ENCODE measurements around the gene LSM10. TPM values are rescaled to one million over a fixed set of nuclear protein-coding genes. Genes with fewer than 3 reads are reported as not detected.

Gene LSM10
- total RNA-seq, 2 donors from 2014 or later, result 37.5 to 45.6 TPM

DNA sequence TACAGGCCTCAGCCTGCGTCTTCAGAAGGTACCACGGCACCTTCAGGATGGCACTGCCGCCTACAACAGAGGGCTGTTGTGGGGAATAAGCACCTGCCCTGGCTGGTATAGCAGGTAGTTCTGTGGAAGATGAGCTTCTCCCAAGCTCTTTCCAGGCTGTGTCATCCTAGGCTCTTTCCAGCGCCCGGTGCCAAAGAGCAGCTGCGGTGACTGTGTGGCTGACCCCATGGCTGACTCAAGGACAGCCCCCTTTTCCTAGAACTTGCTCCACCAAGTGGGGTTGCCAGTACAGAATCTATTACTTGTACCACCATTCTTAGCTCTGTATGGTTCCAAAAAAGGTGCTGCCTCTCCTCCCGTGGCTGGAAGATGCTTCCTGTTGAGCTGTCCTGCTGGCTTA is 52.4 kb downstream of the LSM10 start:
- Histone ChIP-seq H3K4me3 (ENCODE audit: low read length) (no peak overlapping the region), H3K9ac (ENCODE audit: extremely low read depth, low read length, poor library complexity, severe bottlenecking) (no peak overlapping the region), H3K4me1 (ENCODE audit: control insufficient read depth, insufficient read depth, low read length) (no peaks in the 10 kb centered on the region), H3K27me3 (ENCODE audit: control insufficient read depth, insufficient read depth, low read length, poor library complexity, severe bottlenecking) (no peaks in the 10 kb centered on the region), H3K36me3 (ENCODE audit: control insufficient read depth, insufficient read depth, low read length) (peaks cover 46% of the 10 kb centered on the region), H3K27ac (ENCODE audit: low read depth, low read length) (no peak overlapping the region), H3K9me3 (ENCODE audit: control insufficient read depth, low read length) (no peaks in the 10 kb centered on the region)
- no peak for TF ChIP-seq CTCF (conservative IDR thresholded peaks at IDR 0.05)
- Mint-ChIP-seq H3K36me3 (ENCODE audit: low read depth) (peaks cover 49% of the 10 kb centered on the region), H3K27ac (no peak overlapping the region), H3K4me1 (no peaks in the 10 kb centered on the region), H3K9me3 (no peaks in the 10 kb centered on the region), H3K27me3 (ENCODE audit: insufficient read depth) (no peaks in the 10 kb centered on the region), H3K4me3 (no peak overlapping the region)
- DNase-seq, result no peak
- 91 to 99% methylated on average over 6 to 7 of the region's 7 CpGs for WGBS, 2 experiments (ENCODE audit: insufficient coverage in 1 of 2, insufficient read length in 1 of 2)

- Mint-ChIP-seq H3K9me3 (no peaks in the 10 kb centered on the region), H3K36me3 (ENCODE audit: low read depth) (peaks cover 48% of the 10 kb centered on the region), H3K4me3 (no peak overlapping the region), H3K27me3 (ENCODE audit: insufficient read depth) (no peaks in the 10 kb centered on the region), H3K4me1 (no peaks in the 10 kb centered on the region), H3K27ac (no peak overlapping the region)
- H3K4me1 ChIP-seq (ENCODE audit: control insufficient read depth, insufficient read depth, low read length), result no peaks in the 10 kb centered on the region
- no peak overlapping the region for H3K9ac ChIP-seq (ENCODE audit: extremely low read depth, low read length, poor library complexity, severe bottlenecking)
- H3K27me3 ChIP-seq (ENCODE audit: control insufficient read depth, insufficient read depth, low read length, poor library complexity, severe bottlenecking), result no peaks in the 10 kb centered on the region
- H3K27ac ChIP-seq (ENCODE audit: low read depth, low read length), result no peak overlapping the region
- no peak for DNase-seq
- TF ChIP-seq CTCF (conservative IDR thresholded peaks at IDR 0.05), result no peak
- no peaks in the 10 kb centered on the region for H3K9me3 ChIP-seq (ENCODE audit: control insufficient read depth, low read length)
- WGBS, 2 experiments (ENCODE audit: insufficient coverage in 1 of 2, insufficient read length in 1 of 2), result 81 to 85% methylated on average over 7 to 8 of the region's 8 CpGs
- no peak overlapping the region for H3K4me3 ChIP-seq (ENCODE audit: low read length)
- peaks cover 41% of the 10 kb centered on the region for H3K36me3 ChIP-seq (ENCODE audit: control insufficient read depth, insufficient read depth, low read length)
Measured at GRCh38 chr1:36344395-36344680, 53.4 kb downstream of the LSM10 start.

DNA sequence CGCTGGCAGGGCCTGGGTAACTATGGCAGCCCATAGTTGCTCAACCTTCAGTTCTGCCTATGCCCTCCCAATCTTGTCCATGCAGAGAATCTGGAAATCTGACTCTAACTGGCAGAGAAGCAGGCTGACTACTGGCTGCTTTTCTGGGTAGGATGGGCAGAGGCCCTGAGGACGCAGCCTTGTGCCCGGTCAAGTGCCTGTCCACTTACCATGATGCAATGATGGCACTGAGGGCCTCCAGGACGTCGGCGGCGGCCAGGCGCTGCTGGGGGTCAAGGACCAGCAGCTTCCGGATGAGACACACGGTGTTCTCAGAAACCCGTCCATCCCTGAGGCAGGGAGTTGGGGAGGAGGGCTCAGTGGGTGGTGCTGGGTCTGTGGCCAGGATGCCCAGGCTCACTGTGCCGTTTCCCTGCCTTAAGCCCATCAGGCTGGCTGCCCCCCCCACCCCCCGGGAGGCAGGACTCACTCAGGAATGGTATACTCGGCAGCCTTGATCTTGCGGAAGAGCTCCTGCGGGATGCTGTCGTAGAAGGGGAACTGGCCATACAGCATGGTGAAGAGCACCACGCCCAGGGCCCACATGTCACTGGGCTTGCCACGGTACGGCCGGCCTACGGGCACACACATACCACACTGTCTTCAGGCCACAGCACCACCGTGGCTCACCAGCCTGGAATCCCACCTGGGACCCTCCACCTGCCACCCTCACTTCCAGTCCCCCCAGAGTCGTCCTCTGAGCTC is 53.9 kb downstream of the LSM10 start:
- Mint-ChIP-seq H3K4me3 (no peak overlapping the region), H3K27me3 (ENCODE audit: insufficient read depth) (no peaks in the 10 kb centered on the region), H3K36me3 (ENCODE audit: low read depth) (peaks cover 48% of the 10 kb centered on the region), H3K4me1 (no peaks in the 10 kb centered on the region), H3K9me3 (no peaks in the 10 kb centered on the region), H3K27ac (no peak overlapping the region)
- H3K4me1 ChIP-seq (ENCODE audit: control insufficient read depth, insufficient read depth, low read length), result no peaks in the 10 kb centered on the region
- H3K9ac ChIP-seq (ENCODE audit: extremely low read depth, low read length, poor library complexity, severe bottlenecking), result no peak overlapping the region
- H3K27me3 ChIP-seq (ENCODE audit: control insufficient read depth, insufficient read depth, low read length, poor library complexity, severe bottlenecking), result no peaks in the 10 kb centered on the region
- peaks cover 35% of the 10 kb centered on the region for H3K36me3 ChIP-seq (ENCODE audit: control insufficient read depth, insufficient read depth, low read length)
- 95 to 97% methylated on average over 16 to 24 of the region's 24 CpGs for whole genome bisulfite sequencing, 2 experiments (ENCODE audit: insufficient coverage in 1 of 2, insufficient read length in 1 of 2)
- H3K4me3 ChIP-seq (ENCODE audit: low read length), result no peak overlapping the region
- no peak overlapping the region for H3K27ac ChIP-seq (ENCODE audit: low read depth, low read length)
- no peak for DNase-seq
- no peak for TF ChIP-seq CTCF (conservative IDR thresholded peaks at IDR 0.05)
- H3K9me3 ChIP-seq (ENCODE audit: control insufficient read depth, low read length), result no peaks in the 10 kb centered on the region

Other genes starting within 250 kb of the LSM10 start
- gene TRAPPC3, start 248.4 kb downstream of the LSM10 start, total RNA-seq, result 10 to 100 TPM; 61.5 to 79.9 TPM
- gene MAP7D1, start 241.7 kb downstream of the LSM10 start, total RNA-seq, result 100 to 1,000 TPM; 119 to 120 TPM
- 100 to 1,000 TPM; 145 to 165 TPM for gene THRAP3, start 173.5 kb downstream of the LSM10 start, total RNA-seq
- 10 to 100 TPM; 14.7 to 15.5 TPM for gene SH3D21, start 91.5 kb downstream of the LSM10 start, total RNA-seq
- gene EVA1B, start 74.3 kb downstream of the LSM10 start, total RNA-seq, result 10 to 100 TPM; 14.1 to 16.3 TPM
- 10 to 100 TPM; 19.4 to 32.4 TPM for gene STK40, start 12.0 kb downstream of the LSM10 start, total RNA-seq
- gene OSCP1, start 52.5 kb upstream of the LSM10 start, total RNA-seq, result 10 to 100 TPM in 1 of 2 donors, 1 to 10 TPM in 1; 9.6 to 10.5 TPM
- gene MRPS15, start 66.5 kb upstream of the LSM10 start, total RNA-seq, result 100 to 1,000 TPM; 107 to 111 TPM
- gene CSF3R, start 85.0 kb upstream of the LSM10 start, total RNA-seq, result 1 to 10 TPM; 1.5 TPM

Data from endodermal cell (in vitro differentiated cells).